WTC11 (cell line): Measurements from ENCODE around the gene KLK2. TPM values are rescaled to one million over a fixed set of nuclear protein-coding genes. Genes with fewer than 3 reads are reported as not detected.

Source experiments
- ATAC-seq: fragments of 200-7000 bp; cut with Tn5 transposase; 2 replicates; pipeline ENCODE4 v1.10.0; 2021; ENCODE audit warnings: mild to moderate bottlenecking, moderate library complexity
- CTCF ChIA-PET: fragments of 300-600 bp; sonication (Branson Sonifier 250); formaldehyde crosslinking; loops from one replicate; lab custom pipeline; 2021; ENCODE audit warnings: antibody characterized with exemption; lab: Charles Lee
- POLR2A ChIA-PET: fragments of 350-600 bp; sonication (Branson Sonifier 250); formaldehyde crosslinking; loops from one replicate; lab custom pipeline; 2021; ENCODE audit warnings: antibody characterized with exemption; lab: Charles Lee
- DNase-seq: peaks from one replicate; pipeline ENCODE4 v3.0.0; 2021; ENCODE audit warnings: low spot score
- H3K27ac Mint-ChIP-seq: 2 replicates; pipeline ENCODE4 v1.8.0; 2021; ENCODE audit warnings: mixed read lengths
- H3K27me3 Mint-ChIP-seq: 2 replicates; pipeline ENCODE4 v1.8.0; 2021; ENCODE audit warnings: low read depth, mild to moderate bottlenecking, moderate library complexity, mixed read lengths
- H3K36me3 Mint-ChIP-seq: 2 replicates; pipeline ENCODE4 v1.8.0; 2021; ENCODE audit warnings: mixed read lengths
- H3K4me1 Mint-ChIP-seq: 2 replicates; pipeline ENCODE4 v1.8.0; 2022; ENCODE audit warnings: mixed read lengths
- H3K4me3 Mint-ChIP-seq: 2 replicates; pipeline ENCODE4 v1.8.0; 2021; ENCODE audit warnings: mild to moderate bottlenecking, moderate library complexity, mixed read lengths
- H3K9me3 Mint-ChIP-seq: 2 replicates; pipeline ENCODE4 v1.8.0; 2021; ENCODE audit warnings: mixed read lengths
- ATF1 ChIP-seq: sonication (generic); formaldehyde crosslinking; IDR thresholded peaks from 2 replicates; pipeline ENCODE4 v1.8.1; 2023; ENCODE audit warnings: mild to moderate bottlenecking, moderate library complexity, missing genetic modification reagents
- CREB1 ChIP-seq: sonication (generic); formaldehyde crosslinking; IDR thresholded peaks from 2 replicates; pipeline ENCODE4 v1.8.0; 2023; ENCODE audit warnings: mild to moderate bottlenecking, missing genetic modification reagents
- ELF4 ChIP-seq: sonication (generic); formaldehyde crosslinking; IDR thresholded peaks from 2 replicates; pipeline ENCODE4 v1.8.1; 2022; ENCODE audit warnings: low read depth, mild to moderate bottlenecking, moderate library complexity, missing genetic modification reagents
- EMX1 ChIP-seq: fragments of 250-450 bp; sonication (Bioruptor Pico); IDR thresholded peaks from 2 replicates; pipeline ENCODE4 v1.8.0; 2021; ENCODE audit warnings: mild to moderate bottlenecking
- FOXP1 ChIP-seq: sonication (generic); formaldehyde crosslinking; IDR thresholded peaks from 2 replicates; pipeline ENCODE4 v1.8.0; 2022; ENCODE audit warnings: missing genetic modification reagents, mild to moderate bottlenecking, moderate library complexity, borderline replicate concordance
- GTF2I ChIP-seq: fragments of 250-450 bp; sonication (Bioruptor Pico); conservative IDR thresholded peaks from 2 replicates; pipeline ENCODE4 v1.4.0; 2021; ENCODE audit warnings: mild to moderate bottlenecking
- JUN ChIP-seq: sonication (generic); formaldehyde crosslinking; IDR thresholded peaks from 2 replicates; pipeline ENCODE4 v1.8.0; 2023; ENCODE audit warnings: mild to moderate bottlenecking, missing genetic modification reagents
- MLX ChIP-seq: sonication (generic); formaldehyde crosslinking; IDR thresholded peaks from 2 replicates; pipeline ENCODE4 v1.8.1; 2023; ENCODE audit warnings: mild to moderate bottlenecking, missing genetic modification reagents, moderate library complexity
- MXD4 ChIP-seq: fragments of 250-450 bp; sonication (Bioruptor Pico); IDR thresholded peaks from 2 replicates; pipeline ENCODE4 v1.8.0; 2021; ENCODE audit warnings: mild to moderate bottlenecking, moderate library complexity, borderline replicate concordance
- NFE2L1 ChIP-seq: sonication (generic); formaldehyde crosslinking; IDR thresholded peaks from 2 replicates; pipeline ENCODE4 v1.8.1; 2023; ENCODE audit warnings: missing genetic modification reagents
- NFYB ChIP-seq: sonication (generic); formaldehyde crosslinking; conservative IDR thresholded peaks from 2 replicates; pipeline ENCODE4 v1.8.0; 2022; ENCODE audit warnings: low read depth, missing genetic modification reagents
- NR1H2 ChIP-seq: sonication (generic); formaldehyde crosslinking; IDR thresholded peaks from 2 replicates; pipeline ENCODE4 v1.9.0; 2021; ENCODE audit warnings: mild to moderate bottlenecking, moderate library complexity, missing genetic modification reagents
- PRRX2 ChIP-seq: fragments of 250-450 bp; sonication (Bioruptor Pico); IDR thresholded peaks from 2 replicates; pipeline ENCODE4 v1.8.0; 2021; ENCODE audit warnings: mild to moderate bottlenecking
- RORB ChIP-seq: fragments of 250-450 bp; sonication (Bioruptor Pico); IDR thresholded peaks from 2 replicates; pipeline ENCODE4 v1.9.0; 2021; ENCODE audit warnings: mild to moderate bottlenecking
- SMAD3 ChIP-seq: sonication (generic); formaldehyde crosslinking; IDR thresholded peaks from 2 replicates; pipeline ENCODE4 v1.8.0; 2022; ENCODE audit warnings: missing genetic modification reagents, mild to moderate bottlenecking, borderline replicate concordance
- TCF7 ChIP-seq: sonication (generic); formaldehyde crosslinking; IDR thresholded peaks from 2 replicates; pipeline ENCODE4 v1.8.0; 2022; ENCODE audit warnings: mild to moderate bottlenecking, low read depth, missing genetic modification reagents, moderate library complexity
- ZNF121 ChIP-seq: sonication (generic); formaldehyde crosslinking; IDR thresholded peaks from 2 replicates; pipeline ENCODE4 v1.8.0; 2023; ENCODE audit warnings: missing genetic modification reagents
- ZNF138 ChIP-seq: sonication (generic); formaldehyde crosslinking; conservative IDR thresholded peaks from 2 replicates; pipeline ENCODE4 v1.8.1; 2022; ENCODE audit warnings: mild to moderate bottlenecking, moderate library complexity, missing genetic modification reagents
- ZNF263 ChIP-seq: sonication (generic); formaldehyde crosslinking; IDR thresholded peaks from 2 replicates; pipeline ENCODE4 v1.8.1; 2022; ENCODE audit warnings: low read depth, mild to moderate bottlenecking, moderate library complexity, missing genetic modification reagents
- ZNF281 ChIP-seq: sonication (generic); formaldehyde crosslinking; IDR thresholded peaks from 2 replicates; pipeline ENCODE4 v1.8.0; 2023; ENCODE audit warnings: mild to moderate bottlenecking, missing genetic modification reagents
- ZNF532 ChIP-seq: fragments of 250-450 bp; sonication (Bioruptor Pico); IDR thresholded peaks from 2 replicates; pipeline ENCODE4 v1.9.0; 2021; ENCODE audit warnings: mild to moderate bottlenecking, borderline replicate concordance
- total RNA-seq: library from RNA; stranded (reverse); gene quantifications from 3 replicates; pipeline ENCODE4 v1.2.3, GENCODE V29; 2021

Gene KLK2
- total RNA-seq, 1 experiment from 2014 or later: not detected

GRCh38 chr19:50839712-50840655 is 33.3 kb upstream of the KLK2 start:
- CTCF ChIA-PET: interaction anchor here (0.6 to 2.9 kb wide), 5 partner anchors 20 to 255 kb away, joined by 3 to 16 read pairs (median 3); no protein-coding TSS in a partner anchor
- no peak overlapping the region for H3K4me3 Mint-ChIP-seq
- no peaks in the 10 kb centered on the region for H3K36me3 Mint-ChIP-seq
- ATAC-seq (no peak), DNase-seq (no peak)
- H3K27me3 Mint-ChIP-seq: peaks cover 78% of the 10 kb centered on the region
- H3K9me3 Mint-ChIP-seq: peaks cover 7% of the 10 kb centered on the region; the same call in 1 of the 2 replicates
- POLR2A ChIA-PET: interaction anchor here (0.6 kb wide), 1 partner anchor 14 kb away, joined by 6 read pairs; no protein-coding TSS in a partner anchor
- no peak overlapping the region for H3K27ac Mint-ChIP-seq
- H3K4me1 Mint-ChIP-seq: peaks cover 28% of the 10 kb centered on the region
- TF ChIP-seq MLX (CRISPR knock-in tag) (no peak), NFYB (no peak), TCF7 (no peak), ZNF121 (CRISPR knock-in tag) (peak; percentile 81), CREB1 (CRISPR knock-in tag) (no peak), ELF4 (no peak)
- TF ChIP-seq, all 79 proteins: peak for 1

GRCh38 chr19:50842130-50842529 is 31.1 kb upstream of the KLK2 start:
- Mint-ChIP-seq H3K4me1 (peaks cover 18% of the 10 kb centered on the region), H3K9me3 (peaks cover 7% of the 10 kb centered on the region; the same call in 1 of the 2 replicates), H3K27me3 (peaks cover 70% of the 10 kb centered on the region), H3K4me3 (no peak overlapping the region), H3K36me3 (no peaks in the 10 kb centered on the region), H3K27ac (no peak overlapping the region)
- CTCF ChIA-PET: no interaction called here
- DNase-seq: no peak
- ATAC-seq: no peak
- TF ChIP-seq ZNF532 (CRISPR knock-in tag) (no peak), ATF1 (no peak), ZNF263 (CRISPR knock-in tag) (no peak), GTF2I (CRISPR knock-in tag) (no peak), ZNF138 (CRISPR knock-in tag) (no peak), JUN (CRISPR knock-in tag) (no peak)
- POLR2A ChIA-PET: no interaction called here

- H3K27ac Mint-ChIP-seq: no peak overlapping the region
- peaks cover 7% of the 10 kb centered on the region; the same call in 1 of the 2 replicates for H3K9me3 Mint-ChIP-seq
- no peak for ATAC-seq
- peaks cover 63% of the 10 kb centered on the region for H3K27me3 Mint-ChIP-seq
- H3K4me3 Mint-ChIP-seq: no peak overlapping the region
- CTCF ChIA-PET: interaction anchor here (0.6 to 1.1 kb wide), 2 partner anchors 49 to 1745 kb away, joined by 3 read pairs; no protein-coding TSS in a partner anchor
- TF ChIP-seq PRRX2 (CRISPR knock-in tag) (no peak), ZNF281 (CRISPR knock-in tag) (no peak), ELF4 (no peak), ZNF121 (CRISPR knock-in tag) (no peak), EMX1 (CRISPR knock-in tag) (no peak), NFE2L1 (CRISPR knock-in tag) (no peak), NR1H2 (no peak), RORB (no peak), FOXP1 (CRISPR knock-in tag) (no peak), SMAD3 (no peak), MXD4 (no peak)
- H3K4me1 Mint-ChIP-seq: peaks cover 13% of the 10 kb centered on the region
- no peaks in the 10 kb centered on the region for H3K36me3 Mint-ChIP-seq
- POLR2A ChIA-PET: no interaction called here
- no peak for DNase-seq
Measured at GRCh38 chr19:50843205-50843604, 30.0 kb upstream of the KLK2 start.
